ENCODE results near the gene MCOLN1.
"Not testable (repeated sequence)": the region's sequence is repeated elsewhere in the genome, so short reads cannot be mapped to it uniquely, and the experiment has no call there.

Gene MCOLN1

GRCh38 chr19:7544626-7545025, 22.2 kb downstream of the MCOLN1 start:
- no peak for DNase-seq

GRCh38 chr19:7545300-7545699, 22.9 kb downstream of the MCOLN1 start:
- DNase-seq = no peak

GRCh38 chr19:7545904-7546303, 23.5 kb downstream of the MCOLN1 start:
- DNase-seq = no peak

GRCh38 chr19:7547159-7547558, 24.7 kb downstream of the MCOLN1 start:
- DNase-seq = peak; percentile 25

GRCh38 chr19:7549429-7550148, 27.2 kb downstream of the MCOLN1 start:
- no peak for DNase-seq

GRCh38 chr19:7550169-7550770, 27.8 kb downstream of the MCOLN1 start:
- no peak for DNase-seq

GRCh38 chr19:7550987-7551761, 28.8 kb downstream of the MCOLN1 start:
- DNase-seq = peak; percentile 60

- no peak for DNase-seq
These were observed 30.4 kb downstream of the MCOLN1 start for GRCh38 chr19:7552781-7553180.

GRCh38 chr19:7554565-7554964, 32.1 kb downstream of the MCOLN1 start:
- DNase-seq = no peak

GRCh38 chr19:7554990-7555864, 32.8 kb downstream of the MCOLN1 start:
- DNase-seq = no peak

GRCh38 chr19:7556696-7557315, 34.4 kb downstream of the MCOLN1 start:
- no peak for DNase-seq

GRCh38 chr19:7558667-7559066, 36.2 kb downstream of the MCOLN1 start:
- no peak for DNase-seq

GRCh38 chr19:7559102-7559501, 36.7 kb downstream of the MCOLN1 start:
- no peak for DNase-seq

GRCh38 chr19:7560255-7560654, 37.8 kb downstream of the MCOLN1 start:
- DNase-seq = no peak

- DNase-seq = no peak
These were observed 38.9 kb downstream of the MCOLN1 start for GRCh38 chr19:7561325-7561724.

- DNase-seq = no peak
These were observed 40.4 kb downstream of the MCOLN1 start for GRCh38 chr19:7562646-7563393.

GRCh38 chr19:7564866-7565265, 42.4 kb downstream of the MCOLN1 start:
- DNase-seq = no peak

- no peak for DNase-seq
These were observed 42.9 kb downstream of the MCOLN1 start for GRCh38 chr19:7565332-7565731.

- DNase-seq = no peak
These were observed 48.3 kb downstream of the MCOLN1 start for GRCh38 chr19:7570761-7571160.

GRCh38 chr19:7575434-7576040, 53.1 kb downstream of the MCOLN1 start:
- no peak for DNase-seq

GRCh38 chr19:7577422-7577821, 55.0 kb downstream of the MCOLN1 start:
- DNase-seq = not testable (repeated sequence)
